ENCODE data around the gene SPECC1. TPM values are rescaled to one million over a fixed set of nuclear protein-coding genes. Genes with fewer than 3 reads are reported as not detected.
A peak's percentile ranks its signal among the peaks of the same experiment; 100 is the strongest.

Gene SPECC1
- total and polyA plus RNA-seq, 9 of the 15 experiments (the other 6 are each of a cell fraction or from before 2014, with no cell fraction given) = 2.4 to 19.6 (median 14.7) TPM

GRCh38 chr17:19991252-19991885 lies 17.8 kb upstream of the SPECC1 start:
- CTCF ChIA-PET (ENCODE audit: low intra/inter-chr PET ratio) = interaction anchor here (3.0 kb wide), 1 partner anchor 125 kb away, joined by 42 read pairs; no protein-coding TSS in a partner anchor
- in situ Hi-C loops (cut with MboI) = loop anchor here (10.0 kb wide), 1 partner anchor 323 kb away; no protein-coding TSS in a partner anchor

GRCh38 chr17:19992803-19993713 lies 16.1 kb upstream of the SPECC1 start:
- Histone ChIP-seq H3K27ac (ENCODE audit: extremely low read depth, low read depth, low read length) (no peak overlapping the region), H3K4me3 (no peak overlapping the region)
- CTCF ChIA-PET (ENCODE audit: low intra/inter-chr PET ratio) = interaction anchor here (0.6 to 3.0 kb wide), 5 partner anchors 16 to 186 kb away, joined by 3 to 42 read pairs (median 5); partner anchors contain the start of gene SPECC1
- TF ChIP-seq E2F3 (CRISPR knock-in tag; IDR thresholded peaks at IDR 0.05) (no peak), THRB (CRISPR knock-in tag; conservative IDR thresholded peaks at IDR 0.05) (no peak), SAFB (IDR thresholded peaks at IDR 0.05; ENCODE audit: borderline replicate concordance, low read depth, low read length) (no peak), MAZ (CRISPR knock-in tag; conservative IDR thresholded peaks at IDR 0.05 in 1 of 2, IDR thresholded peaks at IDR 0.05 in 1 of 2) (no peak), ZNF280B (CRISPR knock-in tag; IDR thresholded peaks at IDR 0.05) (no peak), TEAD1 (CRISPR knock-in tag; IDR thresholded peaks at IDR 0.05) (peak in 1 of 2 experiments; percentile 71; a peak in 1 of 4 replicates), ZNF232 (CRISPR knock-in tag; IDR thresholded peaks at IDR 0.05) (no peak), WHSC1 (IDR thresholded peaks at IDR 0.05; ENCODE audit: low read length) (no peak), ZNF24 (IDR thresholded peaks at IDR 0.05) (no peak)

More at GRCh38 chr17:19991252-19991885, 17.8 kb upstream of the SPECC1 start:
- WGBS (ENCODE audit: insufficient coverage, low coverage, missing lambda C conversion rate) = 0% methylated on average over 2 of the region's 4 CpGs
- no peak for DNase-seq (ENCODE audit: extremely low read depth in 1 of 4, low spot score in 3 of 4)
- intact Hi-C loops (cut with micrococcal nuclease) = no loop called here
- no peaks in the 10 kb centered on the region for H3K9me1 ChIP-seq (ENCODE audit: control insufficient read depth, insufficient read depth, low read length)
- no peak overlapping the region for H3K4me2 ChIP-seq (ENCODE audit: insufficient read depth, low read length)
- H3K4me3 ChIP-seq = no peak overlapping the region
- H3K79me2 ChIP-seq (ENCODE audit: control insufficient read depth, insufficient read depth, low read length) = no peaks in the 10 kb centered on the region
- H3K9ac ChIP-seq (ENCODE audit: insufficient read depth in 1 of 2, low read depth in 2 of 2, low read length in 2 of 2) = no peak overlapping the region
- H4K20me1 ChIP-seq (replicated peaks; ENCODE audit: control insufficient read depth, insufficient read depth, low read length) = no peaks in the 10 kb centered on the region
- no peak for FAIRE-seq
- no peak for ATAC-seq
- no peaks in the 10 kb centered on the region for H3K36me3 ChIP-seq (ENCODE audit: control insufficient read depth, insufficient read depth, low read length)
- BruUV-seq (replicated peaks) = no TSS peak
- H2AFZ ChIP-seq (ENCODE audit: low read depth, low read length) = no peak overlapping the region
- TF ChIP-seq NFIC (IDR thresholded peaks at IDR 0.05) (peak; percentile 25; the same call in 1 of the 2 replicates), ZNF766 (CRISPR knock-in tag; conservative IDR thresholded peaks at IDR 0.05) (no peak)
- H3K27ac ChIP-seq (ENCODE audit: extremely low read depth, low read depth, low read length) = no peak overlapping the region
- POLR2A ChIA-PET = no interaction called here
- H3K9me3 ChIP-seq (replicated peaks; ENCODE audit: control insufficient read depth, insufficient read depth, low read depth, low read length) = no peaks in the 10 kb centered on the region
- no peaks in the 10 kb centered on the region for H3K27me3 ChIP-seq (ENCODE audit: control insufficient read depth in 2 of 2, insufficient read depth in 2 of 2, low read length in 2 of 2)
- H3K4me1 ChIP-seq (replicated peaks in 1 of 2; ENCODE audit: control insufficient read depth in 2 of 2, insufficient read depth in 2 of 2, low read length in 2 of 2) = peaks cover 6 to 14% of the 10 kb centered on the region in 2 experiments; a peak in 3 of 5 replicates

More at GRCh38 chr17:19992803-19993713, 16.1 kb upstream of the SPECC1 start:
- in situ Hi-C loops (cut with MboI) (loop anchor here (10.0 kb wide), 1 partner anchor 322 kb away; no protein-coding TSS in a partner anchor), intact Hi-C loops (cut with micrococcal nuclease) (loop anchor here (1.0 to 2.0 kb wide), 2 partner anchors 123 to 234 kb away; no protein-coding TSS in a partner anchor)
- peak; percentile 53 to 87 (median 56) for DNase-seq (ENCODE audit: extremely low read depth in 1 of 4, low spot score in 3 of 4)
- Histone ChIP-seq H3K79me2 (ENCODE audit: control insufficient read depth, insufficient read depth, low read length) (no peaks in the 10 kb centered on the region), H4K20me1 (replicated peaks; ENCODE audit: control insufficient read depth, insufficient read depth, low read length) (no peaks in the 10 kb centered on the region), H2AFZ (ENCODE audit: low read depth, low read length) (peak overlapping the region; percentile 81), H3K9ac (ENCODE audit: insufficient read depth in 1 of 2, low read depth in 2 of 2, low read length in 2 of 2) (peak overlapping the region; percentile 31 to 71; a peak in 2 of 4 replicates), H3K4me1 (replicated peaks in 1 of 2; ENCODE audit: control insufficient read depth in 2 of 2, insufficient read depth in 2 of 2, low read length in 2 of 2) (peaks cover 6 to 8% of the 10 kb centered on the region in 2 experiments; a peak in 3 of 5 replicates), H3K36me3 (ENCODE audit: control insufficient read depth, insufficient read depth, low read length) (no peaks in the 10 kb centered on the region), H3K4me2 (ENCODE audit: insufficient read depth, low read length) (peak overlapping the region; percentile 50), H3K9me3 (replicated peaks; ENCODE audit: control insufficient read depth, insufficient read depth, low read depth, low read length) (no peaks in the 10 kb centered on the region), H3K9me1 (ENCODE audit: control insufficient read depth, insufficient read depth, low read length) (no peaks in the 10 kb centered on the region), H3K27me3 (ENCODE audit: control insufficient read depth in 2 of 2, insufficient read depth in 2 of 2, low read length in 2 of 2) (no peaks in the 10 kb centered on the region)
- BruUV-seq (replicated peaks) = no TSS peak
- peak; percentile 85 for FAIRE-seq
- POLR2A ChIA-PET = interaction anchor here (0.5 to 0.6 kb wide), 5 partner anchors 19 to 539 kb away, joined by 3 to 4 read pairs (median 3); no protein-coding TSS in a partner anchor
- peak; percentile 97 for ATAC-seq
- 26% methylated on average over 14 of the region's 24 CpGs for WGBS (ENCODE audit: insufficient coverage, low coverage, missing lambda C conversion rate)
